WERI-Rb-1 (cell line): ENCODE measurements around the gene AP4E1.
"Not testable (repeated sequence)": the region's sequence is repeated elsewhere in the genome, so short reads cannot be mapped to it uniquely, and the experiment has no call there.

Experiments
- DNase-seq: peaks from one replicate; pipeline ENCODE4 v3.0.0-alpha.2; 2020
- H3K27ac ChIP-seq: fragments of 250-450 bp; sonication (Bioruptor Pico); 2 replicates; pipeline ENCODE4 v1.5.1; 2020; ENCODE audit warnings: mild to moderate bottlenecking, moderate library complexity
- H3K27me3 ChIP-seq: fragments of 250-450 bp; sonication (Bioruptor Pico); 2 replicates; pipeline ENCODE4 v1.5.1; 2021; ENCODE audit warnings: mild to moderate bottlenecking, low read depth, moderate library complexity; ENCODE audit not compliant: insufficient read depth, severe bottlenecking
- H3K36me3 ChIP-seq: fragments of 250-450 bp; sonication (Bioruptor Pico); 2 replicates; pipeline ENCODE4 v1.5.1; 2020; ENCODE audit warnings: mild to moderate bottlenecking, moderate library complexity
- H3K4me3 ChIP-seq: 2 replicates; pipeline ENCODE4 v1.5.1; 2011; ENCODE audit warnings: low read depth, mild to moderate bottlenecking, control low read depth, low read length
- H3K9me3 ChIP-seq: fragments of 250-450 bp; sonication (Bioruptor Pico); 2 replicates; pipeline ENCODE4 v1.5.1; 2021; ENCODE audit warnings: mild to moderate bottlenecking, moderate library complexity; ENCODE audit not compliant: severe bottlenecking
- TF ChIP-seq, protein P1 (sequence below): IDR thresholded peaks from 2 replicates; pipeline ENCODE4 v1.5.1; 2011; ENCODE audit warnings: low read depth, mild to moderate bottlenecking, control low read depth, inconsistent platforms, low read length

The AP4E1 gene

GRCh38 chr15:50891159-50891558, 17.3 kb upstream of the AP4E1 start:
- Histone ChIP-seq H3K36me3 (no peaks in the 10 kb centered on the region), H3K27me3 (peaks cover 6% of the 10 kb centered on the region), H3K4me3 (no peak overlapping the region), H3K9me3 (peaks cover 11% of the 10 kb centered on the region), H3K27ac (no peak overlapping the region)
- TF ChIP-seq, protein P1, sequence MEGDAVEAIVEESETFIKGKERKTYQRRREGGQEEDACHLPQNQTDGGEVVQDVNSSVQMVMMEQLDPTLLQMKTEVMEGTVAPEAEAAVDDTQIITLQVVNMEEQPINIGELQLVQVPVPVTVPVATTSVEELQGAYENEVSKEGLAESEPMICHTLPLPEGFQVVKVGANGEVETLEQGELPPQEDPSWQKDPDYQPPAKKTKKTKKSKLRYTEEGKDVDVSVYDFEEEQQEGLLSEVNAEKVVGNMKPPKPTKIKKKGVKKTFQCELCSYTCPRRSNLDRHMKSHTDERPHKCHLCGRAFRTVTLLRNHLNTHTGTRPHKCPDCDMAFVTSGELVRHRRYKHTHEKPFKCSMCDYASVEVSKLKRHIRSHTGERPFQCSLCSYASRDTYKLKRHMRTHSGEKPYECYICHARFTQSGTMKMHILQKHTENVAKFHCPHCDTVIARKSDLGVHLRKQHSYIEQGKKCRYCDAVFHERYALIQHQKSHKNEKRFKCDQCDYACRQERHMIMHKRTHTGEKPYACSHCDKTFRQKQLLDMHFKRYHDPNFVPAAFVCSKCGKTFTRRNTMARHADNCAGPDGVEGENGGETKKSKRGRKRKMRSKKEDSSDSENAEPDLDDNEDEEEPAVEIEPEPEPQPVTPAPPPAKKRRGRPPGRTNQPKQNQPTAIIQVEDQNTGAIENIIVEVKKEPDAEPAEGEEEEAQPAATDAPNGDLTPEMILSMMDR = no peak
- DNase-seq = no peak

GRCh38 chr15:50893976-50894375, 14.5 kb upstream of the AP4E1 start:
- TF ChIP-seq, protein P1 = no peak
- no peak for DNase-seq

DNA sequence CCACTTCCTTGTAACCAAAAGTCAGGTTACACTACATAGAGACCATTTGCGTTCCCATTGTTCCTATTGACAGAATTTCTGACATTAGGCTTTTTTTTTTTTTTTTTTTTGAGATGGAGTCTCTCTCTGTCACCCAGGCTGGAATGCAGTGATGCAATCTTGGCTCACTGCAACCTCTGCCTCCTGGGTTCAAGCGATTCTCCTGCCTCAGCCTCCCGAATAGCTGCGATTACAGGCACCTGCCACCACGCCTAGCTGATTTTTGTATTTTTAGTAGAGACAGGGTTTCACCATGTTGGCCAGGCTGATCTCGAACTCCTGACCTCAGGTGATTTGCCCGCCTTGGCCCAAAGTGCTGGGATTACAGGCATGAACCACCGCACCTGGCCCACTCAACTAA, 7.1 kb upstream of the AP4E1 start:
- H3K36me3 ChIP-seq, DNase-seq, H3K27ac ChIP-seq, H3K4me3 ChIP-seq, H3K9me3 ChIP-seq: not testable (repeated sequence)
- H3K27me3 ChIP-seq = peaks cover 39% of the 10 kb centered on the region

More at GRCh38 chr15:50893976-50894375, 14.5 kb upstream of the AP4E1 start:
- Histone ChIP-seq H3K27ac (no peak overlapping the region), H3K9me3 (peaks cover 11% of the 10 kb centered on the region), H3K27me3 (peaks cover 26% of the 10 kb centered on the region), H3K36me3 (no peaks in the 10 kb centered on the region), H3K4me3 (no peak overlapping the region)

- H3K9me3 ChIP-seq = no peaks in the 10 kb centered on the region
- TF ChIP-seq, protein P1 = no peak
- peaks cover 27% of the 10 kb centered on the region for H3K27me3 ChIP-seq
- H3K4me3 ChIP-seq = no peak overlapping the region
- no peak for DNase-seq
- H3K27ac ChIP-seq = no peak overlapping the region
- H3K36me3 ChIP-seq = peaks cover 5% of the 10 kb centered on the region
These were observed 4.3 kb upstream of the AP4E1 start for GRCh38 chr15:50904211-50904610.

DNA sequence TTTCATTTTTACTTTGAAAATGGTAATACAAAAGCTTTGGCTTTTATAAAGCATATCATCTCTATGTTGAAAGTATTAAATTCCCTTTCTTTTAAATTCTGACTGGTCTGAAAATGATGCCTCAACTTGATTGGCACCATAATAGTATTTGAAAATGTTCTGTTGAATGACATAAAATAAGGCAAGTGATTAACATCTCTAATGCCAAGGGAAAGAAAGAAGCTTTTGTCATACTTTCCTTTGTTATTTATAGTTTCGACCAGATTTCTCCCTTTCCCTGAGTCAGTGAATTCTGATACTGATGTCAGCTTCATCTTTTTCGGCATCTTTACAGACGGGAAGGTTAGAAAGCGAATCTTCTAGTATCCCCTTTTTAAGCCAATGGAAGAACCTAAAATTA, 3.4 kb upstream of the AP4E1 start:
- TF ChIP-seq, protein P1 = no peak
- DNase-seq = no peak
- Histone ChIP-seq H3K27me3 (peaks cover 19% of the 10 kb centered on the region), H3K4me3 (no peak overlapping the region), H3K36me3 (peaks cover 5% of the 10 kb centered on the region), H3K9me3 (no peaks in the 10 kb centered on the region), H3K27ac (no peak overlapping the region)

GRCh38 chr15:50906954-50907600, 1.4 kb upstream of the AP4E1 start:
- Histone ChIP-seq H3K27me3 (peaks cover 11% of the 10 kb centered on the region), H3K4me3 (peak overlapping the region; percentile 81), H3K9me3 (no peaks in the 10 kb centered on the region), H3K36me3 (peaks cover 10% of the 10 kb centered on the region), H3K27ac (no peak overlapping the region)
- DNase-seq = no peak
- TF ChIP-seq, protein P1 = no peak
